K562 (cell line): ENCODE measurements around the gene SPTBN4. TPM values are rescaled to one million over a fixed set of nuclear protein-coding genes. Genes with fewer than 3 reads are reported as not detected.

ENCODE experiments used
- ATF6 ChIP-seq: sonication (generic); formaldehyde crosslinking; IDR thresholded peaks from 2 replicates; pipeline ENCODE4 v1.4.0; 2020; ENCODE audit warnings: mild to moderate bottlenecking, missing genetic modification reagents
- EP400 ChIP-seq: fragments of 450-650 bp; IDR thresholded peaks from 2 replicates; pipeline ENCODE4 v1.6.1; 2017; ENCODE audit warnings: antibody characterized with exemption, mild to moderate bottlenecking, moderate library complexity
- FOXM1 ChIP-seq, 2 experiments: fragments of 450-650 bp in 1 of 2; sonication (generic) in 1 of 2; formaldehyde crosslinking in 1 of 2; IDR thresholded peaks; 2 replicates each; pipeline versions ENCODE4 v1.6.1 to v1.9.0; 2017 to 2022; ENCODE audit warnings: low read depth in 2 of 2, mild to moderate bottlenecking in 2 of 2, missing genetic modification reagents in 1 of 2, moderate library complexity in 1 of 2
- GATAD2B ChIP-seq: fragments of 450-650 bp; IDR thresholded peaks from 2 replicates; pipeline ENCODE4 v1.6.1; 2017; ENCODE audit warnings: mild to moderate bottlenecking, borderline replicate concordance
- HEY1 ChIP-seq: fragments of 250-450 bp; sonication (Bioruptor Pico); IDR thresholded peaks from 2 replicates; pipeline ENCODE4 v1.5.0; 2020; ENCODE audit warnings: mild to moderate bottlenecking, moderate library complexity, borderline replicate concordance
- KDM5B ChIP-seq: fragments of 200-600 bp; sonication (generic); IDR thresholded peaks from 2 replicates; pipeline ENCODE4 v1.6.1; 2012; ENCODE audit warnings: low read depth, mild to moderate bottlenecking, moderate library complexity, low read length, control low read depth, inconsistent platforms; ENCODE audit not compliant: insufficient replicate concordance
- LCOR ChIP-seq: sonication (generic); formaldehyde crosslinking; IDR thresholded peaks from 2 replicates; pipeline ENCODE4 v1.8.0; 2022; ENCODE audit warnings: mild to moderate bottlenecking, missing genetic modification reagents
- NRF1 ChIP-seq, 2 experiments: fragments of 450-650 bp; IDR thresholded peaks in 1 of 2; conservative IDR thresholded peaks in 1 of 2; 2 replicates each; pipeline ENCODE4 v1.6.1; 2014; ENCODE audit warnings: mild to moderate bottlenecking in 2 of 2
- PHF8 ChIP-seq: fragments of 200-600 bp; sonication (generic); IDR thresholded peaks from 2 replicates; pipeline ENCODE4 v1.6.1; 2012; ENCODE audit warnings: mixed run types, mild to moderate bottlenecking, inconsistent platforms, low read length, moderate library complexity, borderline replicate concordance
- POU5F1 ChIP-seq: fragments of 150-350 bp; IDR thresholded peaks from 2 replicates; pipeline ENCODE4 v1.6.1; 2014; ENCODE audit warnings: borderline replicate concordance, low read length, low read depth, mild to moderate bottlenecking; ENCODE audit not compliant: partially characterized antibody
- RBFOX2 ChIP-seq: fragments of 200-400 bp; formaldehyde crosslinking; IDR thresholded peaks from 2 replicates; pipeline ENCODE4 v1.6.1; 2017; ENCODE audit warnings: low read depth, mild to moderate bottlenecking, low read length, moderate library complexity
- SLC30A9 ChIP-seq: fragments of 250-450 bp; sonication (Bioruptor Pico); IDR thresholded peaks from 2 replicates; pipeline ENCODE4 v1.8.0; 2022; ENCODE audit warnings: mild to moderate bottlenecking, moderate library complexity
- STAT6 ChIP-seq: sonication (generic); formaldehyde crosslinking; IDR thresholded peaks from 2 replicates; pipeline ENCODE4 v1.8.1; 2023; ENCODE audit warnings: mild to moderate bottlenecking, missing genetic modification reagents
- ZSCAN29 ChIP-seq: fragments of 450-650 bp; IDR thresholded peaks from 2 replicates; pipeline ENCODE4 v1.6.1; 2017
- polyA plus RNA-seq, 8 experiments: library from polyadenylated mRNA; depleted of rRNA in 4 of 8; stranded (reverse) in 5 of 8; unstranded in 3 of 8; fragments of >200 nt; fragmentation: Nextera tagmentation in 2 of 8; fragmentation: Illumina TruSeq in 1 of 8; extraction: Ambion mirVana in 2 of 8; extraction: Trizol in 1 of 8; gene quantifications; 2 replicates each; pipeline versions ENCODE4 v1.2.1 to v1.2.3, GENCODE V29; 2011 to 2014; ENCODE audit warnings: inconsistent platforms in 1 of 8, missing spikeins in 1 of 8
- total RNA-seq, 7 experiments: library from RNA; depleted of rRNA in 6 of 7; stranded (reverse); fragments of >200 nt in 6 of 7; fragmentation: Illumina TruSeq in 2 of 7; extraction: Trizol in 2 of 7; gene quantifications; 2 replicates each; pipeline versions ENCODE4 v1.2.1 to v1.2.3, GENCODE V29; 2011 to 2021; ENCODE audit warnings: low replicate concordance in 1 of 7
- TF ChIP-seq, protein P1 (sequence below): fragments of 450-650 bp; IDR thresholded peaks from 2 replicates; pipeline ENCODE4 v1.6.1; 2016; ENCODE audit warnings: missing biosample characterization, missing genetic modification characterization
- TF ChIP-seq, protein P2 (sequence below): sonication (generic); formaldehyde crosslinking; IDR thresholded peaks from 2 replicates; pipeline ENCODE4 v1.8.0; 2022; ENCODE audit warnings: mild to moderate bottlenecking, missing genetic modification reagents

SPTBN4 gene
- total and polyA plus RNA-seq, 9 of the 15 experiments (the other 6 are each of a cell fraction or from before 2014, with no cell fraction given): 0.01 to 1.5 (median 0.86) TPM

DNA sequence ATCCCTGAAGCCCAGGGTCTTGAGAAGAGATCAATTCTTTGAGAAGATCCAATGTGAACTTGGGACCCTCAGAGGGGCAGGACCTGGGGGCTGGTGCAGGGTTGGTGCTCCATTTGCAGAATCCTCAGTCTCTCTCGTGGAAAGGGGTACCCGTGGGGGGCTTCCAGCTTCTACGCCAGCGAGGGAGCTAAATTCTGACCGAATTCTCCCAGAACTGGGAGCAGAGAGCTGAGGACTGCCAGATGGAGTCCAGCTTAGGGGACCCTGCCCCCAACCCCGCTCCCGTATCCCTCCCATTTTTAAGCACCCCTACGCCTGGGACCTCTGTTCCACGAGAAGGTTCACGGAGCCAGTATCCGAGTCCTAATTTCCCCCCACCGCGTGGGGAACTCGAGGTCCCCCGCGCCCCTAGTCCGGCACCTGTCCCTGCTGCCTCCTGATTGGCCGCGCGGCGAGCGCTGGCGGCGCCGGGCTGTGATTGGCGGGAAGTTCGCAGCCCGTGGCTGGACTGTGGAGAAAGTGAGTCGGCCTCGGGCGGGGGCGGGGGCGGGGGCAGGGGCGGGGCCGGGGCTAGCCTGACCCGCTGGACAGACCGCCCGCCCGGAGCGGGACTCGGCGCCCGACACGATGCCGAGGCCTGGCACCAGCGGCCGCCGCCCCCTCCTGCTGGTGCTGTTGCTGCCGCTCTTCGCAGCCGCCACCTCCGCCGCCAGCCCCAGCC, 130.0 kb downstream of the SPTBN4 start (continued):
- TF ChIP-seq RBFOX2 (peak; percentile 62), SLC30A9 (CRISPR knock-in tag) (no peak), LCOR (CRISPR knock-in tag) (peak; percentile 89), NRF1 (conservative IDR thresholded peaks at IDR 0.05 in 1 of 2, IDR thresholded peaks at IDR 0.05 in 1 of 2) (peak; percentile 25 to 32; a peak in 2 of 4 replicates), KDM5B (peak; percentile 57), STAT6 (no peak), HEY1 (CRISPR knock-in tag) (no peak), POU5F1 (no peak), PHF8 (peak; percentile 51; the same call in 1 of the 2 replicates), GATAD2B (no peak), ZSCAN29 (no peak), EP400 (peak; percentile 52; the same call in 1 of the 2 replicates), ATF6 (peak; percentile 97), FOXM1 (IDR thresholded peaks at IDR 0.05; ENCODE audit: low read depth) (no peak), FOXM1 (CRISPR knock-in tag; IDR thresholded peaks at IDR 0.05; ENCODE audit: low read depth) (no peak)
- TF ChIP-seq, protein P1, sequence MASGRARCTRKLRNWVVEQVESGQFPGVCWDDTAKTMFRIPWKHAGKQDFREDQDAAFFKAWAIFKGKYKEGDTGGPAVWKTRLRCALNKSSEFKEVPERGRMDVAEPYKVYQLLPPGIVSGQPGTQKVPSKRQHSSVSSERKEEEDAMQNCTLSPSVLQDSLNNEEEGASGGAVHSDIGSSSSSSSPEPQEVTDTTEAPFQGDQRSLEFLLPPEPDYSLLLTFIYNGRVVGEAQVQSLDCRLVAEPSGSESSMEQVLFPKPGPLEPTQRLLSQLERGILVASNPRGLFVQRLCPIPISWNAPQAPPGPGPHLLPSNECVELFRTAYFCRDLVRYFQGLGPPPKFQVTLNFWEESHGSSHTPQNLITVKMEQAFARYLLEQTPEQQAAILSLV: no peak
- TF ChIP-seq, protein P2, sequence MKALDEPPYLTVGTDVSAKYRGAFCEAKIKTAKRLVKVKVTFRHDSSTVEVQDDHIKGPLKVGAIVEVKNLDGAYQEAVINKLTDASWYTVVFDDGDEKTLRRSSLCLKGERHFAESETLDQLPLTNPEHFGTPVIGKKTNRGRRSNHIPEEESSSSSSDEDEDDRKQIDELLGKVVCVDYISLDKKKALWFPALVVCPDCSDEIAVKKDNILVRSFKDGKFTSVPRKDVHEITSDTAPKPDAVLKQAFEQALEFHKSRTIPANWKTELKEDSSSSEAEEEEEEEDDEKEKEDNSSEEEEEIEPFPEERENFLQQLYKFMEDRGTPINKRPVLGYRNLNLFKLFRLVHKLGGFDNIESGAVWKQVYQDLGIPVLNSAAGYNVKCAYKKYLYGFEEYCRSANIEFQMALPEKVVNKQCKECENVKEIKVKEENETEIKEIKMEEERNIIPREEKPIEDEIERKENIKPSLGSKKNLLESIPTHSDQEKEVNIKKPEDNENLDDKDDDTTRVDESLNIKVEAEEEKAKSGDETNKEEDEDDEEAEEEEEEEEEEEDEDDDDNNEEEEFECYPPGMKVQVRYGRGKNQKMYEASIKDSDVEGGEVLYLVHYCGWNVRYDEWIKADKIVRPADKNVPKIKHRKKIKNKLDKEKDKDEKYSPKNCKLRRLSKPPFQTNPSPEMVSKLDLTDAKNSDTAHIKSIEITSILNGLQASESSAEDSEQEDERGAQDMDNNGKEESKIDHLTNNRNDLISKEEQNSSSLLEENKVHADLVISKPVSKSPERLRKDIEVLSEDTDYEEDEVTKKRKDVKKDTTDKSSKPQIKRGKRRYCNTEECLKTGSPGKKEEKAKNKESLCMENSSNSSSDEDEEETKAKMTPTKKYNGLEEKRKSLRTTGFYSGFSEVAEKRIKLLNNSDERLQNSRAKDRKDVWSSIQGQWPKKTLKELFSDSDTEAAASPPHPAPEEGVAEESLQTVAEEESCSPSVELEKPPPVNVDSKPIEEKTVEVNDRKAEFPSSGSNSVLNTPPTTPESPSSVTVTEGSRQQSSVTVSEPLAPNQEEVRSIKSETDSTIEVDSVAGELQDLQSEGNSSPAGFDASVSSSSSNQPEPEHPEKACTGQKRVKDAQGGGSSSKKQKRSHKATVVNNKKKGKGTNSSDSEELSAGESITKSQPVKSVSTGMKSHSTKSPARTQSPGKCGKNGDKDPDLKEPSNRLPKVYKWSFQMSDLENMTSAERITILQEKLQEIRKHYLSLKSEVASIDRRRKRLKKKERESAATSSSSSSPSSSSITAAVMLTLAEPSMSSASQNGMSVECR (CRISPR knock-in tag): peak; percentile 32; the same call in 1 of the 2 replicates
